ENCODE data around the gene SIN3B. TPM values are rescaled to one million over a fixed set of nuclear protein-coding genes. Genes with fewer than 3 reads are reported as not detected.

Gene SIN3B
- total and polyA plus RNA-seq, 12 donors = 13.9 to 37.7 (median 24.8) TPM

GRCh38 chr19:16915734-16916133, 86.5 kb downstream of the SIN3B start:
- Histone ChIP-seq H3K4me1 (no peaks in the 10 kb centered on the region), H3K36me3 (peaks cover 0 to 16% (median 0%) of the 10 kb centered on the region in 9 donors), H3K4me3 (no peak overlapping the region), H3K27ac (no peak overlapping the region), H3K9me3 (peaks cover 0 to 66% (median 24%) of the 10 kb centered on the region in 11 donors), H3K27me3 (no peaks in the 10 kb centered on the region)
- ATAC-seq (no peak), DNase-seq (no peak)
- intact Hi-C loops (cut with DNase I) = loop anchor here in 1 of 10 donors (10.0 kb wide), 1 partner anchor 119 kb away; no protein-coding TSS in a partner anchor
- TF ChIP-seq, protein P1, sequence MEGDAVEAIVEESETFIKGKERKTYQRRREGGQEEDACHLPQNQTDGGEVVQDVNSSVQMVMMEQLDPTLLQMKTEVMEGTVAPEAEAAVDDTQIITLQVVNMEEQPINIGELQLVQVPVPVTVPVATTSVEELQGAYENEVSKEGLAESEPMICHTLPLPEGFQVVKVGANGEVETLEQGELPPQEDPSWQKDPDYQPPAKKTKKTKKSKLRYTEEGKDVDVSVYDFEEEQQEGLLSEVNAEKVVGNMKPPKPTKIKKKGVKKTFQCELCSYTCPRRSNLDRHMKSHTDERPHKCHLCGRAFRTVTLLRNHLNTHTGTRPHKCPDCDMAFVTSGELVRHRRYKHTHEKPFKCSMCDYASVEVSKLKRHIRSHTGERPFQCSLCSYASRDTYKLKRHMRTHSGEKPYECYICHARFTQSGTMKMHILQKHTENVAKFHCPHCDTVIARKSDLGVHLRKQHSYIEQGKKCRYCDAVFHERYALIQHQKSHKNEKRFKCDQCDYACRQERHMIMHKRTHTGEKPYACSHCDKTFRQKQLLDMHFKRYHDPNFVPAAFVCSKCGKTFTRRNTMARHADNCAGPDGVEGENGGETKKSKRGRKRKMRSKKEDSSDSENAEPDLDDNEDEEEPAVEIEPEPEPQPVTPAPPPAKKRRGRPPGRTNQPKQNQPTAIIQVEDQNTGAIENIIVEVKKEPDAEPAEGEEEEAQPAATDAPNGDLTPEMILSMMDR (IDR thresholded peaks at IDR 0.05) = no peak
- WGBS, 2 donors = 56 to 58% methylated on average over 3 of the region's 3 CpGs

GRCh38 chr19:16917401-16917800, 88.2 kb downstream of the SIN3B start:
- Histone ChIP-seq H3K27ac (no peak overlapping the region), H3K36me3 (peaks cover 0 to 15% (median 0%) of the 10 kb centered on the region in 9 donors), H3K4me3 (no peak overlapping the region), H3K9me3 (peaks cover 0 to 51% (median 23%) of the 10 kb centered on the region in 11 donors), H3K4me1 (no peaks in the 10 kb centered on the region), H3K27me3 (no peaks in the 10 kb centered on the region)
- no peak for ATAC-seq
- WGBS, 2 donors = 81 to 83% methylated on average over 7 of the region's 7 CpGs
- DNase-seq = no peak
- intact Hi-C loops (cut with DNase I) = loop anchor here in 1 of 10 donors (10.0 kb wide), 1 partner anchor 117 kb away; no protein-coding TSS in a partner anchor
- TF ChIP-seq, protein P1 (IDR thresholded peaks at IDR 0.05) = no peak

- no peaks in the 10 kb centered on the region for H3K4me1 ChIP-seq
- H3K9me3 ChIP-seq = peaks cover 0 to 30% (median 8%) of the 10 kb centered on the region in 11 donors
- ATAC-seq (no peak), DNase-seq (no peak)
- intact Hi-C loops (cut with DNase I) = loop anchor here in 1 of 10 donors (10.0 kb wide), 1 partner anchor 115 kb away; no protein-coding TSS in a partner anchor
- H3K4me3 ChIP-seq = no peak overlapping the region
- TF ChIP-seq, protein P1 (IDR thresholded peaks at IDR 0.05) = no peak
- no peak overlapping the region for H3K27ac ChIP-seq
- no peaks in the 10 kb centered on the region for H3K27me3 ChIP-seq
- 77 to 79% methylated on average over 4 of the region's 4 CpGs for WGBS, 2 donors
- H3K36me3 ChIP-seq = peaks cover 0 to 9% (median 0%) of the 10 kb centered on the region in 9 donors
These were observed 90.3 kb downstream of the SIN3B start for GRCh38 chr19:16919496-16919895.

DNA sequence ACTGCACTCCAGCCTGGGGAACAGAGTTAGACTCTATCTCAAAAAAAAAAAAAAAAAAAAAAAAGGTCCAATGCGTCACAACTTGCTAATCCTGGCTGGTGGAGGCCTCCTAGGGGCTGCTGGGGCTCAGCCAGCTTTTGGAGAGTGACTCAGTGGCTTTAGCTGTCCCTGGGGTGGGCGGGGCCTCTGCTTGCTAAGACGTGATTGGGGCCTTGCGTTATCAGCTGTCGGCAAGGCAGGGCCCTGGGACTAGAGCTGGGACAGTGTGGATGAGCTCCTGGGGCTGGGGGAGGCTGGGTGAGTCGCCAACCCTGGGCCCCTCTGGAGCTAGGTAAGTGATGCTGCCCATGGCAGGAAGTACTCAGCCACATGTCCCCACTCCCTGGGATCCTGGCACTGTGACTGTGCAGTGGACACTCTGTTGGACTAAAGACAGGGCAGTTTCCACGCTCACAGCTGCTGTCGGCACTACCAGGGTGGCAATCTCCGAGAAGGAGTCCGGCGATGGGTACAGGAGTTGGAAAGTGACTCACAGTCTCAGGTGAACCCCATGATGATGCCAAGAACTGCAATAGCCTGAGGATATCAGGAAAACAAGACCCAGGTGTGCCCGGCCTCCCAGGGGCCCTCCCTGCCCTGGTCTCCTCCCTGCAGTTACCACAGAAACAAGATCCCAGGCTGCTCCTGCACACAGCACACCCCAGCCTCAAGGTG, 91.8 kb downstream of the SIN3B start:
- DNase-seq (no peak), ATAC-seq (peak in 1 of 8 donors; percentile 22)
- 60 to 68% methylated on average over 12 of the region's 12 CpGs for WGBS, 2 donors

More for the DNA sequence above, 91.8 kb downstream of the SIN3B start:
- Histone ChIP-seq H3K4me3 (no peak overlapping the region), H3K27ac (no peak overlapping the region), H3K4me1 (no peaks in the 10 kb centered on the region), H3K9me3 (peaks cover 0 to 27% (median 8%) of the 10 kb centered on the region in 11 donors), H3K36me3 (peaks cover 0 to 9% (median 0%) of the 10 kb centered on the region in 9 donors), H3K27me3 (no peaks in the 10 kb centered on the region)
- intact Hi-C loops (cut with DNase I) = no loop called here
- TF ChIP-seq, protein P1 (IDR thresholded peaks at IDR 0.05) = no peak
